Testis (tissue), 3 donors: Measurements from ENCODE around the gene HES2. TPM values are rescaled to one million over a fixed set of nuclear protein-coding genes. Genes with fewer than 3 reads are reported as not detected.
"Not testable (repeated sequence)": the region's sequence is repeated elsewhere in the genome, so short reads cannot be mapped to it uniquely, and the experiment has no call there.

Experiments
- DNase-seq: peaks from one replicate; pipeline ENCODE4 v3.0.0-alpha.2; 2019
- H3K27ac ChIP-seq, 2 donors: fragments of 200-600 bp; sonication (generic); one replicate each; pipeline ENCODE4 v1.5.1; 2019
- H3K27me3 ChIP-seq: fragments of 200-600 bp; sonication (generic); one replicate; pipeline ENCODE4 v1.5.1; 2019
- H3K36me3 ChIP-seq: fragments of 200-600 bp; sonication (generic); one replicate; pipeline ENCODE4 v1.5.1; 2017; ENCODE audit warnings: low read depth; ENCODE audit errors: missing control alignments
- H3K4me1 ChIP-seq: fragments of 200-600 bp; sonication (generic); one replicate; pipeline ENCODE4 v1.5.1; 2019
- H3K4me3 ChIP-seq, 2 donors: fragments of 200-600 bp; sonication (generic); one replicate each; pipeline ENCODE4 v1.5.1; 2017 to 2019
- H3K9me3 ChIP-seq: fragments of 200-600 bp; sonication (generic); one replicate; pipeline ENCODE4 v1.5.1; 2017
- CTCF ChIP-seq, 3 experiments: fragments of 450-650 bp in 2 of 3; fragments of 200-600 bp in 1 of 3; sonication (generic) in 1 of 3; IDR thresholded peaks; one replicate each; pipeline ENCODE4 v1.5.1; 2016 to 2019; ENCODE audit warnings: antibody characterized with exemption in 3 of 3, mild to moderate bottlenecking in 2 of 3, moderate library complexity in 1 of 3
- POLR2A ChIP-seq: fragments of 450-650 bp; IDR thresholded peaks from one replicate; pipeline ENCODE4 v1.6.1; 2017; ENCODE audit warnings: antibody characterized with exemption, mild to moderate bottlenecking, moderate library complexity
- WGBS, 2 donors: methylation state at CpG; one replicate each; pipeline ENCODE4 v1.1.5; 2018; 5-methylcytosine and 5-hydroxymethylcytosine counted together
- intact Hi-C: fragments of 100-400 bp; cut with DNase I; formaldehyde crosslinking; loops from one replicate; pipeline ENCODE4 v1.15.1; 2023; ENCODE audit warnings: low total_unique reads
- polyA plus RNA-seq: library from polyadenylated mRNA; stranded (reverse); fragments of 350-450 nt; fragmentation: Illumina TruSeq; extraction: RNeasy Lipid Tissue Mini Kit (QIAGEN cat#74804); gene quantifications from one replicate; pipeline ENCODE4 v1.2.3, GENCODE V29; 2014; ENCODE audit warnings: low read depth, low replicate concordance; ENCODE audit not compliant: insufficient read depth
- total RNA-seq, 2 donors: library from RNA; depleted of rRNA; stranded (reverse); fragments of >200 nt; gene quantifications; one replicate each; pipeline ENCODE4 v1.2.3, GENCODE V29; 2016

The HES2 gene
- total and polyA plus RNA-seq, 3 donors from 2014 or later = 2.4 to 5.0 (median 2.6) TPM

- 27% methylated on average over 29 of the region's 115 CpGs; no CpG with 5 or more reads in 1 of the 2 donors for WGBS, 2 donors
These were observed 35.4 kb upstream of the HES2 start for GRCh38 chr1:6454856-6455751.

GRCh38 chr1:6453895-6454855 lies 34.5 kb upstream of the HES2 start:
- intact Hi-C loops, H3K27ac ChIP-seq, DNase-seq, H3K4me1 ChIP-seq, H3K4me3 ChIP-seq, H3K36me3 ChIP-seq, H3K9me3 ChIP-seq, H3K27me3 ChIP-seq: not testable (repeated sequence)
- 33 to 61% methylated on average over 4 to 75 of the region's 85 CpGs for WGBS, 2 donors

More at GRCh38 chr1:6454856-6455751, 35.4 kb upstream of the HES2 start:
- no peak overlapping the region for H3K27ac ChIP-seq
- no peaks in the 10 kb centered on the region for H3K9me3 ChIP-seq
- TF ChIP-seq POLR2A (no peak), CTCF (IDR thresholded peaks at IDR 0.05) (no peak)
- peak overlapping the region; percentile 15 to 20 for H3K4me3 ChIP-seq
- H3K27me3 ChIP-seq = no peaks in the 10 kb centered on the region
- H3K36me3 ChIP-seq = no peaks in the 10 kb centered on the region
- intact Hi-C loops = no loop called here
- no peak for DNase-seq
- no peaks in the 10 kb centered on the region for H3K4me1 ChIP-seq

GRCh38 chr1:6450943-6451373 lies 31.2 kb upstream of the HES2 start:
- WGBS, 2 donors = 78 to 86% methylated on average over 5 to 6 of the region's 6 CpGs
- H3K27me3 ChIP-seq = no peaks in the 10 kb centered on the region

GRCh38 chr1:6450486-6450885 lies 30.8 kb upstream of the HES2 start:
- intact Hi-C loops, H3K4me3 ChIP-seq, H3K9me3 ChIP-seq, DNase-seq, H3K27ac ChIP-seq, H3K27me3 ChIP-seq, H3K36me3 ChIP-seq, H3K4me1 ChIP-seq: not testable (repeated sequence)
- 52 to 64% methylated on average over 10 of the region's 10 CpGs for WGBS, 2 donors

More at GRCh38 chr1:6450943-6451373, 31.2 kb upstream of the HES2 start:
- DNase-seq = no peak
- TF ChIP-seq POLR2A (no peak), CTCF (IDR thresholded peaks at IDR 0.05) (no peak)
- no peaks in the 10 kb centered on the region for H3K4me1 ChIP-seq
- H3K27ac ChIP-seq = no peak overlapping the region
- intact Hi-C loops = no loop called here
- H3K4me3 ChIP-seq = no peak overlapping the region
- H3K9me3 ChIP-seq = no peaks in the 10 kb centered on the region
- no peaks in the 10 kb centered on the region for H3K36me3 ChIP-seq

GRCh38 chr1:6450005-6450450 lies 30.3 kb upstream of the HES2 start:
- H3K4me1 ChIP-seq = no peaks in the 10 kb centered on the region
- no peak for DNase-seq
- TF ChIP-seq CTCF (IDR thresholded peaks at IDR 0.05) (no peak), POLR2A (no peak)
- no peaks in the 10 kb centered on the region for H3K27me3 ChIP-seq
- WGBS, 2 donors = 40 to 67% methylated on average over 5 to 7 of the region's 7 CpGs
- no peak overlapping the region for H3K27ac ChIP-seq
- H3K36me3 ChIP-seq = no peaks in the 10 kb centered on the region
- intact Hi-C loops = no loop called here
- no peaks in the 10 kb centered on the region for H3K9me3 ChIP-seq
- H3K4me3 ChIP-seq = no peak overlapping the region
